ENCODE measurements around the gene TBC1D32.

DNA sequence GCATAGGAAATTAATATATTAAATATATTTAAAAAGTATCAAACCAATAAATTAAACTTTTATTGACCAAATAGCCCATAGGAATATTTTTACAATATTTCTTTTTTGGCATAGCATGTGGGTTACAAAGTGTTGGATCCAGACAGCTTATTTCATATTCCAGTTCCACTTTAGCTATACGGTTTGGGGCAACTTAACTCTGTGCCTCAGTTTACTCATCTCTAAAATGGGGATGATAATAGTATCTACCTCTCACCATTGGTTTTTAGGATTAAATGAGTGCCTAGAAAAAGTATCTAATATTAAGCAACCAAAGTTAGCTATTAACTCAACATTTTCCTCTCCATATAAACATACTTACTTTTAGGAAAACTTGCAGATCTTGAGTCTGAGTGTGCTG lies 243.8 kb downstream of the TBC1D32 start:
- TF ChIP-seq, protein P1, sequence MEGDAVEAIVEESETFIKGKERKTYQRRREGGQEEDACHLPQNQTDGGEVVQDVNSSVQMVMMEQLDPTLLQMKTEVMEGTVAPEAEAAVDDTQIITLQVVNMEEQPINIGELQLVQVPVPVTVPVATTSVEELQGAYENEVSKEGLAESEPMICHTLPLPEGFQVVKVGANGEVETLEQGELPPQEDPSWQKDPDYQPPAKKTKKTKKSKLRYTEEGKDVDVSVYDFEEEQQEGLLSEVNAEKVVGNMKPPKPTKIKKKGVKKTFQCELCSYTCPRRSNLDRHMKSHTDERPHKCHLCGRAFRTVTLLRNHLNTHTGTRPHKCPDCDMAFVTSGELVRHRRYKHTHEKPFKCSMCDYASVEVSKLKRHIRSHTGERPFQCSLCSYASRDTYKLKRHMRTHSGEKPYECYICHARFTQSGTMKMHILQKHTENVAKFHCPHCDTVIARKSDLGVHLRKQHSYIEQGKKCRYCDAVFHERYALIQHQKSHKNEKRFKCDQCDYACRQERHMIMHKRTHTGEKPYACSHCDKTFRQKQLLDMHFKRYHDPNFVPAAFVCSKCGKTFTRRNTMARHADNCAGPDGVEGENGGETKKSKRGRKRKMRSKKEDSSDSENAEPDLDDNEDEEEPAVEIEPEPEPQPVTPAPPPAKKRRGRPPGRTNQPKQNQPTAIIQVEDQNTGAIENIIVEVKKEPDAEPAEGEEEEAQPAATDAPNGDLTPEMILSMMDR (IDR thresholded peaks at IDR 0.05; ENCODE audit: insufficient read depth, low read depth, low read length) = no peak
- TF ChIP-seq EZH2 (IDR thresholded peaks at IDR 0.05; ENCODE audit: insufficient read depth, low read length) = no peak

Data from astrocyte (in vitro differentiated cells and primary cell).